Endothelial cell of umbilical vein (primary cell): ENCODE results near the gene CNTNAP2. TPM values are rescaled to one million over a fixed set of nuclear protein-coding genes. Genes with fewer than 3 reads are reported as not detected.

Experiments used
- BruUV-seq: library from RNA; stranded (reverse); fragments of 400-500 nt; replicated peaks from 2 replicates; lab custom pipeline; 2021; lab: Mats Ljungman, UMichigan
- CTCF ChIA-PET: fragments of 300-600, 350-600 bp; sonication (Branson Sonifier 250); formaldehyde crosslinking; loops from one replicate; lab custom pipeline; 2021; ENCODE audit warnings: antibody characterized with exemption, inconsistent platforms; lab: Charles Lee
- POLR2A ChIA-PET: fragments of 300-600, 350-600 bp; sonication (Branson Sonifier 250); formaldehyde crosslinking; loops from one replicate; lab custom pipeline; 2021; ENCODE audit warnings: antibody characterized with exemption, inconsistent platforms; lab: Charles Lee
- DNase-seq: peaks from one replicate; pipeline ENCODE4 v3.0.0-alpha.2; 2011; ENCODE audit warnings: low read depth, low spot score
- FAIRE-seq: peaks from 2 replicates; lab custom pipeline; 2011; peaks lifted over from hg19 to GRCh38; lab: Jason Lieb, UNC
- H2AFZ ChIP-seq: 2 replicates; pipeline ENCODE4 v1.6.0; 2012; ENCODE audit warnings: low read depth, low read length, control low read depth, inconsistent platforms
- H3K27ac ChIP-seq: 2 replicates; pipeline ENCODE4 v1.5.1; 2011; ENCODE audit warnings: low read depth, mild to moderate bottlenecking, control low read depth, low read length, moderate library complexity; ENCODE audit not compliant: insufficient read depth
- H3K27me3 ChIP-seq, 2 experiments: 2 replicates each; pipeline versions ENCODE4 v1.6.0 to v1.6.1; 2011; ENCODE audit warnings: low read length in 2 of 2, mixed read lengths in 1 of 2; ENCODE audit not compliant: control insufficient read depth in 2 of 2, insufficient read depth in 2 of 2
- H3K36me3 ChIP-seq, 2 experiments: 2 replicates in 1 of 2; 3 replicates in 1 of 2; pipeline ENCODE4 v1.5.1; 2011; ENCODE audit warnings: low read length in 2 of 2, mild to moderate bottlenecking in 1 of 2, moderate library complexity in 1 of 2; ENCODE audit not compliant: control insufficient read depth in 2 of 2, insufficient read depth in 2 of 2; ENCODE audit errors: extremely low read depth in 1 of 2
- H3K4me1 ChIP-seq: 3 replicates; pipeline ENCODE4 v1.5.1; 2011; ENCODE audit warnings: mild to moderate bottlenecking, low read length; ENCODE audit not compliant: control insufficient read depth, insufficient read depth; ENCODE audit errors: extremely low read depth
- H3K4me2 ChIP-seq: 2 replicates; pipeline ENCODE4 v1.6.1; 2011; ENCODE audit warnings: low read length, control low read depth, mixed read lengths; ENCODE audit not compliant: insufficient read depth
- H3K4me3 ChIP-seq, 3 experiments: fragments of 200-600 bp in 1 of 3; sonication (generic), shearing (Covaris generic) in 1 of 3; replicated peaks in 1 of 3; 2 replicates each; pipeline ENCODE4 v1.5.1; 2011 to 2016; ENCODE audit warnings: control low read depth in 3 of 3, low read length in 3 of 3, mild to moderate bottlenecking in 2 of 3, inconsistent platforms in 1 of 3, low read depth in 1 of 3, moderate library complexity in 1 of 3; ENCODE audit not compliant: insufficient read depth in 1 of 3
- H3K79me2 ChIP-seq: 2 replicates; pipeline ENCODE4 v1.6.0; 2012; ENCODE audit warnings: low read length, inconsistent platforms; ENCODE audit not compliant: control insufficient read depth, insufficient read depth
- H3K9ac ChIP-seq: replicated peaks from 2 replicates; pipeline ENCODE3; 2011; ENCODE audit warnings: low read length, control low read depth; ENCODE audit not compliant: insufficient read depth; ENCODE audit errors: extremely low read depth
- H3K9me1 ChIP-seq: replicated peaks from 3 replicates; pipeline ENCODE4 v1.6.0; 2011; ENCODE audit warnings: mild to moderate bottlenecking, low read length; ENCODE audit not compliant: control insufficient read depth, insufficient read depth; ENCODE audit errors: extremely low read depth
- H3K9me3 ChIP-seq: replicated peaks from 2 replicates; pipeline ENCODE4 v1.5.1; 2012; ENCODE audit warnings: low read length, inconsistent platforms; ENCODE audit not compliant: control insufficient read depth, insufficient read depth
- H4K20me1 ChIP-seq: replicated peaks from 2 replicates; pipeline ENCODE3; 2011; ENCODE audit warnings: mild to moderate bottlenecking, low read length; ENCODE audit not compliant: control insufficient read depth, insufficient read depth; ENCODE audit errors: extremely low read depth
- CTCF ChIP-seq, 2 donors: IDR thresholded peaks; 1 replicate in 1 of 2; 2 replicates in 1 of 2; pipeline ENCODE4 v1.5.1; 2011; ENCODE audit warnings: low read length in 2 of 2, mild to moderate bottlenecking in 2 of 2, moderate library complexity in 2 of 2, control low read depth in 1 of 2, inconsistent platforms in 1 of 2, low read depth in 1 of 2; ENCODE audit not compliant: insufficient read depth in 1 of 2; ENCODE audit errors: extremely low read depth in 1 of 2
- EZH2 ChIP-seq: IDR thresholded peaks from 2 replicates; pipeline ENCODE4 v1.6.1; 2012; ENCODE audit warnings: borderline replicate concordance, low read depth, mild to moderate bottlenecking, moderate library complexity, low read length, inconsistent platforms; ENCODE audit not compliant: severe bottlenecking
- FOS ChIP-seq: IDR thresholded peaks from 2 replicates; pipeline ENCODE4 v1.6.1; 2011; ENCODE audit warnings: mild to moderate bottlenecking, low read length, moderate library complexity, borderline replicate concordance; ENCODE audit not compliant: insufficient read depth
- GATA2 ChIP-seq: IDR thresholded peaks from 2 replicates; pipeline ENCODE4 v1.7.0; 2011; ENCODE audit warnings: low read depth, mild to moderate bottlenecking, moderate library complexity, mixed read lengths, low read length; ENCODE audit not compliant: insufficient read length, insufficient read depth
- JUN ChIP-seq: IDR thresholded peaks from 2 replicates; pipeline ENCODE4 v1.6.1; 2011; ENCODE audit warnings: borderline replicate concordance, low read depth; ENCODE audit not compliant: insufficient read length, insufficient read depth
- MAX ChIP-seq: IDR thresholded peaks from 2 replicates; pipeline ENCODE4 v1.6.1; 2011; ENCODE audit not compliant: insufficient read depth, insufficient read length
- MYC ChIP-seq: IDR thresholded peaks from one replicate; pipeline ENCODE4 v1.6.1; 2011; ENCODE audit warnings: mild to moderate bottlenecking, low read depth, low read length
- POLR2A ChIP-seq: IDR thresholded peaks from 2 replicates; pipeline ENCODE4 v1.6.1; 2012; ENCODE audit warnings: low read depth, mild to moderate bottlenecking, control low read depth, low read length
- POLR2AphosphoS5 ChIP-seq: IDR thresholded peaks from 2 replicates; pipeline ENCODE4 v1.6.1; 2012; ENCODE audit warnings: low read depth, mild to moderate bottlenecking, control low read depth, low read length, moderate library complexity; ENCODE audit not compliant: insufficient read depth
- dilution Hi-C: fragments of 300-500 bp; cut with MboI; formaldehyde crosslinking; loops from one replicate; pipeline ENCODE4 v1.15.0; 2019; ENCODE audit warnings: low sequenced_read_pairs; ENCODE audit not compliant: extremely low pct_ligation_motif_present
- intact Hi-C: fragments of 100-400 bp; cut with micrococcal nuclease; formaldehyde crosslinking; loops from one replicate; pipeline ENCODE4 v1.10.0; 2022
- polyA plus RNA-seq, 4 experiments: library from polyadenylated mRNA; depleted of rRNA in 3 of 4; stranded (reverse) in 3 of 4; unstranded in 1 of 4; fragments of >200 nt; gene quantifications; 2 replicates each; pipeline versions ENCODE4 v1.2.1 to v1.2.3, GENCODE V29; 2011 to 2012; ENCODE audit warnings: missing spikeins in 1 of 4
- total RNA-seq: library from RNA; stranded (reverse); gene quantifications from 2 replicates; pipeline ENCODE4 v1.2.3, GENCODE V29; 2021

CNTNAP2 gene
- total and polyA plus RNA-seq, 2 donors (not counting 3 experiments of a cell fraction or from before 2014, with no cell fraction given) = not detected

- CTCF ChIA-PET = no interaction called here
These were observed 778.3 kb downstream of the CNTNAP2 start for GRCh38 chr7:146894927-146895326.

More at GRCh38 chr7:146894927-146895326, 778.3 kb downstream of the CNTNAP2 start:
- Histone ChIP-seq H3K9me3 (peaks cover 5% of the 10 kb centered on the region), H3K9me1 (no peaks in the 10 kb centered on the region), H3K4me3 (no peak overlapping the region), H3K4me2 (no peak overlapping the region), H4K20me1 (no peaks in the 10 kb centered on the region), H3K79me2 (no peaks in the 10 kb centered on the region), H3K27me3 (no peaks in the 10 kb centered on the region), H3K4me1 (no peaks in the 10 kb centered on the region), H3K36me3 (no peaks in the 10 kb centered on the region), H3K27ac (no peak overlapping the region), H3K9ac (no peak overlapping the region), H2AFZ (no peak overlapping the region)
- FAIRE-seq (no peak), DNase-seq (no peak)
- POLR2A ChIA-PET = no interaction called here
- intact Hi-C loops = no loop called here
- TF ChIP-seq CTCF (IDR thresholded peaks at IDR 0.05; ENCODE audit: extremely low read depth in 1 of 2, insufficient read depth in 1 of 2, low read depth in 1 of 2, low read length in 2 of 2) (no peak), FOS (no peak), GATA2 (no peak), MAX (no peak), MYC (no peak), EZH2 (no peak), POLR2A (no peak), POLR2AphosphoS5 (no peak), JUN (no peak)
- dilution Hi-C loops = no loop called here
- BruUV-seq = no TSS peak
